Thyroid gland (tissue), 4 donors: ENCODE measurements around the gene MYO18B.

Source experiments
- POLR2A ChIP-seq, 2 donors: fragments of 450-650 bp; IDR thresholded peaks; one replicate each; pipeline ENCODE4 v1.6.1; 2017; ENCODE audit warnings: antibody characterized with exemption in 2 of 2, mild to moderate bottlenecking in 2 of 2, moderate library complexity in 1 of 2
- TF ChIP-seq, protein P1 (sequence below), 6 experiments: fragments of 200-600 bp in 3 of 6; fragments of 450-650 bp in 3 of 6; sonication (generic) in 3 of 6; IDR thresholded peaks; one replicate each; pipeline ENCODE4 v1.5.1; 2016 to 2019; ENCODE audit warnings: antibody characterized with exemption in 6 of 6, mild to moderate bottlenecking in 2 of 6, inconsistent platforms in 1 of 6, moderate library complexity in 1 of 6

DNA sequence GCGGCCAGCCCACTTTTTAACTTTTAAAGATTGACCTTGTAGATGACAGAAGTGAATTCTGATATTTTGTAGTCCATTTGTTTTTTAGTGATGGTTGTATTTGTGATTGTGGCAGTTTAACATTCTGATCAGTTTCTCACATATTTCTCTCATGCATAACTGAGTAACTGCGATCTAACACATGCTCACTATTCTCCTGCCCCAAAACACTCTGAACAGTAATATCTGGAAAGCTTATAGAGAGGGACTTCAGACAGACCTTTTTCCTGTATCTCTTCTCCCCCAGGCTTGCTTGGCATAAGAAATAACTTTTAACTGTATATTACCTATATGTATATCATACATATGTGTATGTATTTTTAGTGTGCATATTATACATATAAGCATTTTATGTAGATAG lies 37.3 kb upstream of the MYO18B start:
- no peak for TF ChIP-seq POLR2A (IDR thresholded peaks at IDR 0.05)
- TF ChIP-seq, protein P1, sequence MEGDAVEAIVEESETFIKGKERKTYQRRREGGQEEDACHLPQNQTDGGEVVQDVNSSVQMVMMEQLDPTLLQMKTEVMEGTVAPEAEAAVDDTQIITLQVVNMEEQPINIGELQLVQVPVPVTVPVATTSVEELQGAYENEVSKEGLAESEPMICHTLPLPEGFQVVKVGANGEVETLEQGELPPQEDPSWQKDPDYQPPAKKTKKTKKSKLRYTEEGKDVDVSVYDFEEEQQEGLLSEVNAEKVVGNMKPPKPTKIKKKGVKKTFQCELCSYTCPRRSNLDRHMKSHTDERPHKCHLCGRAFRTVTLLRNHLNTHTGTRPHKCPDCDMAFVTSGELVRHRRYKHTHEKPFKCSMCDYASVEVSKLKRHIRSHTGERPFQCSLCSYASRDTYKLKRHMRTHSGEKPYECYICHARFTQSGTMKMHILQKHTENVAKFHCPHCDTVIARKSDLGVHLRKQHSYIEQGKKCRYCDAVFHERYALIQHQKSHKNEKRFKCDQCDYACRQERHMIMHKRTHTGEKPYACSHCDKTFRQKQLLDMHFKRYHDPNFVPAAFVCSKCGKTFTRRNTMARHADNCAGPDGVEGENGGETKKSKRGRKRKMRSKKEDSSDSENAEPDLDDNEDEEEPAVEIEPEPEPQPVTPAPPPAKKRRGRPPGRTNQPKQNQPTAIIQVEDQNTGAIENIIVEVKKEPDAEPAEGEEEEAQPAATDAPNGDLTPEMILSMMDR (IDR thresholded peaks at IDR 0.05): no peak
